Measurements from ENCODE around the gene PEX16. TPM values are rescaled to one million over a fixed set of nuclear protein-coding genes. Genes with fewer than 3 reads are reported as not detected.
"Not testable (repeated sequence)": the region's sequence is repeated elsewhere in the genome, so short reads cannot be mapped to it uniquely, and the experiment has no call there.

The PEX16 gene
- total and polyA plus RNA-seq, 2 of the 13 experiments (the other 11 are each of a cell fraction or from before 2014, with no cell fraction given) = 12.5 to 21.8 TPM

DNA sequence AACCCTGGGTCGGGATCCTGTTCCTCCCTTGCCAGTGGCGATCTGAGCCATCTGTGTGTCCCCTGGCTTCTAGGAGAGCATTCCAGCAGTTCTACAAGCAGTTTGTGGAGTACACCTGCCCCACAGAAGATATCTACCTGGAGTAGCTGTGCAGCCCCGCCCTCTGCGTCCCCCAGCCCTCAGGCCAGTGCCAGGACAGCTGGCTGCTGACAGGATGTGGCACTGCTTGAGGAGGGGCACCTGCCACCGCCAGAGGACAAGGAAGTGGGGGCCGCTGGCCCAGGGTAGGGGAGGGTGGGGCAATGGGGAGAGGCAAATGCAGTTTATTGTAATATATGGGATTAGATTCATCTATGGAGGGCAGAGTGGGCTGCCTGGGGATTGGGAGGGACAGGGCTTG is 12.1 kb downstream of the PEX16 start:
- POLR2A ChIA-PET; H3K4me2 ChIP-seq (ENCODE audit: low read depth, low read length); FAIRE-seq; H3K27me3 ChIP-seq (ENCODE audit: control insufficient read depth in 1 of 2, insufficient read depth in 2 of 2, low read length in 2 of 2); CTCF ChIA-PET (ENCODE audit: low intra/inter-chr PET ratio, low total read pairs); DNase-seq (ENCODE audit: low spot score); ATAC-seq; H3K36me3 ChIP-seq (replicated peaks in 1 of 2; ENCODE audit: control insufficient read depth in 1 of 2, insufficient read depth in 2 of 2, low read length in 2 of 2); H3K9ac ChIP-seq (ENCODE audit: insufficient read depth, low read depth, low read length); intact Hi-C loops (cut with micrococcal nuclease; ENCODE audit: unreplicated experiment); H3K9me3 ChIP-seq (ENCODE audit: low read length); in situ Hi-C loops (cut with HindIII; ENCODE audit: extremely low pct_ligation_motif_present, low pct_unique_long_range_greater_than_20kb); H2AFZ ChIP-seq (ENCODE audit: low read length); H3K79me2 ChIP-seq (ENCODE audit: insufficient read depth, low read length); H4K20me1 ChIP-seq (ENCODE audit: insufficient read depth, low read length); BruUV-seq (replicated peaks); H3K27ac ChIP-seq (ENCODE audit: extremely low read length, insufficient read depth, low read length); H3K4me3 ChIP-seq (replicated peaks in 1 of 3; ENCODE audit: insufficient read depth in 1 of 3, low read depth in 2 of 3, low read length in 3 of 3): not testable (repeated sequence)
- 89% methylated on average over 4 of the region's 6 CpGs for WGBS (ENCODE audit: low lambda C conversion rate)
- H3K4me1 ChIP-seq (ENCODE audit: insufficient read depth, low read length) = peaks cover 15% of the 10 kb centered on the region

DNA sequence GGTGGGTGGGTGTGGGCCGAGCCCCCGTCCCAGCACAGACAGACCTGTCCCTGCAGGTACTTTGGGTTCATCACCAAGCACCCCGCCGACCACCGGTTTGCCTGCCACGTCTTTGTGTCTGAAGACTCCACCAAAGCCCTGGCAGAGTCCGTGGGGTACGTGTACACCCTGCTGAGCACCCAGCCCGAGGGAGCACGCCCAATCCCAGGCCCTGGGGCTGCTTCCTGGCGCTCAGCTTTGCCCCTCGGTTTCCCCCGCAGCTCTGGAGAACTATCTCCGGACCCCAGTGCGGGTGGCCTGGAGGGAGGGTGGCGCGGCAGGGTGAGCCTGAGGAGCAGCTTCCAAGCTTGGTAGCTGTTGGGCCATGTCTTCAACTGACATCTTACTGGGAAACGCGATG is 12.6 kb downstream of the PEX16 start:
- Histone ChIP-seq H4K20me1 (ENCODE audit: insufficient read depth, low read length) (no peaks in the 10 kb centered on the region), H3K4me2 (ENCODE audit: low read depth, low read length) (no peak overlapping the region), H3K4me1 (ENCODE audit: insufficient read depth, low read length) (peaks cover 18% of the 10 kb centered on the region), H2AFZ (ENCODE audit: low read length) (no peak overlapping the region), H3K9me3 (ENCODE audit: low read length) (no peaks in the 10 kb centered on the region), H3K27ac (ENCODE audit: extremely low read length, insufficient read depth, low read length) (no peak overlapping the region), H3K36me3 (replicated peaks in 1 of 2; ENCODE audit: control insufficient read depth in 1 of 2, insufficient read depth in 2 of 2, low read length in 2 of 2) (no peaks in the 10 kb centered on the region; a peak in 1 of 5 replicates), H3K27me3 (ENCODE audit: control insufficient read depth in 1 of 2, insufficient read depth in 2 of 2, low read length in 2 of 2) (0 out of 5 replicates have a peak, but pooled peaks cover 0 to 6% of the 10 kb centered on the region in 2 experiments), H3K79me2 (ENCODE audit: insufficient read depth, low read length) (no peaks in the 10 kb centered on the region), H3K4me3 (replicated peaks in 1 of 3; ENCODE audit: insufficient read depth in 1 of 3, low read depth in 2 of 3, low read length in 3 of 3) (no peak overlapping the region), H3K9ac (ENCODE audit: insufficient read depth, low read depth, low read length) (no peak overlapping the region)
- no peak for FAIRE-seq
- no TSS peak for BruUV-seq (replicated peaks)
- POLR2A ChIA-PET = no interaction called here
- TF ChIP-seq NFYB (CRISPR knock-in tag; IDR thresholded peaks at IDR 0.05) = no peak
- no peak for TF ChIP-seq MAFG (CRISPR knock-in tag; IDR thresholded peaks at IDR 0.05)
- TF ChIP-seq, protein P1, sequence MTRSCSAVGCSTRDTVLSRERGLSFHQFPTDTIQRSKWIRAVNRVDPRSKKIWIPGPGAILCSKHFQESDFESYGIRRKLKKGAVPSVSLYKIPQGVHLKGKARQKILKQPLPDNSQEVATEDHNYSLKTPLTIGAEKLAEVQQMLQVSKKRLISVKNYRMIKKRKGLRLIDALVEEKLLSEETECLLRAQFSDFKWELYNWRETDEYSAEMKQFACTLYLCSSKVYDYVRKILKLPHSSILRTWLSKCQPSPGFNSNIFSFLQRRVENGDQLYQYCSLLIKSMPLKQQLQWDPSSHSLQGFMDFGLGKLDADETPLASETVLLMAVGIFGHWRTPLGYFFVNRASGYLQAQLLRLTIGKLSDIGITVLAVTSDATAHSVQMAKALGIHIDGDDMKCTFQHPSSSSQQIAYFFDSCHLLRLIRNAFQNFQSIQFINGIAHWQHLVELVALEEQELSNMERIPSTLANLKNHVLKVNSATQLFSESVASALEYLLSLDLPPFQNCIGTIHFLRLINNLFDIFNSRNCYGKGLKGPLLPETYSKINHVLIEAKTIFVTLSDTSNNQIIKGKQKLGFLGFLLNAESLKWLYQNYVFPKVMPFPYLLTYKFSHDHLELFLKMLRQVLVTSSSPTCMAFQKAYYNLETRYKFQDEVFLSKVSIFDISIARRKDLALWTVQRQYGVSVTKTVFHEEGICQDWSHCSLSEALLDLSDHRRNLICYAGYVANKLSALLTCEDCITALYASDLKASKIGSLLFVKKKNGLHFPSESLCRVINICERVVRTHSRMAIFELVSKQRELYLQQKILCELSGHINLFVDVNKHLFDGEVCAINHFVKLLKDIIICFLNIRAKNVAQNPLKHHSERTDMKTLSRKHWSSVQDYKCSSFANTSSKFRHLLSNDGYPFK (CRISPR knock-in tag; IDR thresholded peaks at IDR 0.05; ENCODE audit: borderline replicate concordance) = no peak
- TF ChIP-seq, protein P2, sequence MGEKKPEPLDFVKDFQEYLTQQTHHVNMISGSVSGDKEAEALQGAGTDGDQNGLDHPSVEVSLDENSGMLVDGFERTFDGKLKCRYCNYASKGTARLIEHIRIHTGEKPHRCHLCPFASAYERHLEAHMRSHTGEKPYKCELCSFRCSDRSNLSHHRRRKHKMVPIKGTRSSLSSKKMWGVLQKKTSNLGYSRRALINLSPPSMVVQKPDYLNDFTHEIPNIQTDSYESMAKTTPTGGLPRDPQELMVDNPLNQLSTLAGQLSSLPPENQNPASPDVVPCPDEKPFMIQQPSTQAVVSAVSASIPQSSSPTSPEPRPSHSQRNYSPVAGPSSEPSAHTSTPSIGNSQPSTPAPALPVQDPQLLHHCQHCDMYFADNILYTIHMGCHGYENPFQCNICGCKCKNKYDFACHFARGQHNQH (CRISPR knock-in tag; IDR thresholded peaks at IDR 0.05) = no peak
- TF ChIP-seq FOXA1 (IDR thresholded peaks at IDR 0.05) = no peak
- no peak for TF ChIP-seq FOXA1 (CRISPR knock-in tag; IDR thresholded peaks at IDR 0.05)
- TF ChIP-seq ZNF34 (CRISPR knock-in tag; IDR thresholded peaks at IDR 0.05; ENCODE audit: borderline replicate concordance) = no peak
- 100% methylated on average over 8 of the region's 19 CpGs for WGBS (ENCODE audit: low lambda C conversion rate)
- ATAC-seq = no peak
- CTCF ChIA-PET (ENCODE audit: low intra/inter-chr PET ratio, low total read pairs) = no interaction called here
- in situ Hi-C loops (cut with HindIII; ENCODE audit: extremely low pct_ligation_motif_present, low pct_unique_long_range_greater_than_20kb) (no loop called here), intact Hi-C loops (cut with micrococcal nuclease; ENCODE audit: unreplicated experiment) (no loop called here)
- DNase-seq (ENCODE audit: low spot score) = no peak
